HUES64 (cell line): ENCODE results near the gene UBE2N.

Experiments used
- H3K27ac ChIP-seq: 2 replicates; pipeline ENCODE4 v1.7.0; 2013; ENCODE audit warnings: low read depth, low read length, inconsistent platforms
- H3K27me3 ChIP-seq: 2 replicates; pipeline ENCODE4 v1.6.1; 2013; ENCODE audit warnings: mild to moderate bottlenecking, low read length; ENCODE audit not compliant: insufficient read depth
- H3K36me3 ChIP-seq: 2 replicates; pipeline ENCODE4 v1.6.1; 2013; ENCODE audit warnings: mild to moderate bottlenecking, low read length; ENCODE audit not compliant: insufficient read depth
- H3K4me1 ChIP-seq: 2 replicates; pipeline ENCODE4 v1.6.1; 2013; ENCODE audit warnings: mild to moderate bottlenecking, low read length, moderate library complexity; ENCODE audit not compliant: insufficient read depth
- H3K4me3 ChIP-seq: 2 replicates; pipeline ENCODE4 v1.5.1; 2013; ENCODE audit warnings: mild to moderate bottlenecking, low read length, moderate library complexity
- H3K9ac ChIP-seq: 2 replicates; pipeline ENCODE4 v1.6.1; 2013; ENCODE audit warnings: mild to moderate bottlenecking, low read depth, low read length
- H3K9me3 ChIP-seq: 2 replicates; pipeline ENCODE4 v1.6.1; 2013; ENCODE audit warnings: low read depth, low read length; ENCODE audit not compliant: insufficient read depth
- WGBS: fragments of 150-250, 120-280 bp; methylation state at CpG from one replicate; pipeline ENCODE4 v1.1.7; 2013; ENCODE audit warnings: missing lambda C conversion rate; 5-methylcytosine and 5-hydroxymethylcytosine counted together

UBE2N gene

DNA sequence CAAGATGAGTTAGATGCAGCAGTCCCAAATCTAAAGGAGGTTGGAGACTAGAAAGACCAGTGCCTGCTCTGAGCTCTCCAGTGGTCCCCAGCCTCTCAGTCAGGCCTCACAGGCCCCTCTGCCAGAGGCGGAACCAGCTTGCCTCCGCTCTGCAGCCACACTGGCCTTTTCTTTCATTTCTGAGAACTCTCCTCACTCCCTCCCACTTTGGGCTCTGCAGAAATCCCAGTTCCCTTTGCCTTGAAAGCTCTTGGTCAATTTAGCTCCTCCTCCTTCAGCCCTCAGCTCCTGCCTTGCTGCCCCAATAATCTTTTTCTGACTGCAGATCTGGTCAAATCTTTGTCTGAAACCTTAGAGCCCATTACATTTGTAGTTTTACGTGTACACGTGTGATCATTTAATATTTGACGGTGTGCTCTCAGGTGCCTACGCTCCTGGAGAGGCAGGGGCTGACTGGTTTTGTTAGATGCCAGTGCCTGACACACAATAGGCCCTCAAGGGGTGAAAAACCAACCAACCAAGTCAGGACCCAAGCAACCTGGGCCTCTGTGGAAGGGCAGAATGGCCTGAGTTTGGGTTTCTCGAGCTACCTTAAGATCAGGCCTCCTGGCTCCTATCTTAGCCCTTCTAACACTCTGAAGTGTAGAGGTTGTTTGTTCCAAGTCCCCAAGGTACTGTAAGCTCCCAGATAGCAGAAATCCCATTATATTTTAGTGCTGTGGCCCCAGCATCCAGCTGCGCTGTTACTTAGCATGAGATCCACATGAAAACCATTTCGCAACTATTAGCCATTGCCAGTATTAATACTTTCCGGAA lies 65.1 kb downstream of the UBE2N start:
- 60% methylated on average over 9 of the region's 10 CpGs for WGBS
- Histone ChIP-seq H3K9me3 (no peaks in the 10 kb centered on the region), H3K9ac (0 out of 2 replicates have a peak overlapping the region, but pooled peaks have one; percentile 19), H3K4me3 (peak overlapping the region; percentile 69), H3K27me3 (no peaks in the 10 kb centered on the region), H3K4me1 (peaks cover 57% of the 10 kb centered on the region), H3K36me3 (no peaks in the 10 kb centered on the region), H3K27ac (peak overlapping the region; percentile 23; the same call in 1 of the 2 replicates)

DNA sequence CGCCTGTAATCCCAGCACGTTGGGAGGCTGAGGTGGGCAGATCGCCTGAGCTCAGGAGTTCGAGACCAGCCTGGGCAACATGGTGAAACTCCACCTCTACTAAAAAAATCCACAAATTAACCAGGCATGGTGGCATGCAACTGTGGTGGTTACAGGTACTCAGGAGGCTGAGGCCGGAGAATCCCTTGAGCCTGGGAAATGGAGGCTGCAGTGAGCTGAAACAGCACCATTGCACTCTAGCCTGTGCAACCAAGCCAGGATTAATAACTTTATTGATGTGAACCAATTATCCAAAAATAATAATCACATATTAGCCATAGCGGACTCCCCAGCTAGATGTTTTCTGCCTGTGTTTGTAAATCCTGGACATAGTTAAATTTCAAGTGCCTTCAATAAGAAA lies 65.8 kb downstream of the UBE2N start:
- H3K27me3 ChIP-seq: no peaks in the 10 kb centered on the region
- H3K4me3 ChIP-seq: peak overlapping the region; percentile 69; the same call in 1 of the 2 replicates
- peaks cover 50% of the 10 kb centered on the region for H3K4me1 ChIP-seq
- no peaks in the 10 kb centered on the region for H3K36me3 ChIP-seq
- H3K9me3 ChIP-seq: no peaks in the 10 kb centered on the region
- no peak overlapping the region for H3K27ac ChIP-seq
- WGBS: 82% methylated on average over 6 of the region's 6 CpGs
- no peak overlapping the region for H3K9ac ChIP-seq

DNA sequence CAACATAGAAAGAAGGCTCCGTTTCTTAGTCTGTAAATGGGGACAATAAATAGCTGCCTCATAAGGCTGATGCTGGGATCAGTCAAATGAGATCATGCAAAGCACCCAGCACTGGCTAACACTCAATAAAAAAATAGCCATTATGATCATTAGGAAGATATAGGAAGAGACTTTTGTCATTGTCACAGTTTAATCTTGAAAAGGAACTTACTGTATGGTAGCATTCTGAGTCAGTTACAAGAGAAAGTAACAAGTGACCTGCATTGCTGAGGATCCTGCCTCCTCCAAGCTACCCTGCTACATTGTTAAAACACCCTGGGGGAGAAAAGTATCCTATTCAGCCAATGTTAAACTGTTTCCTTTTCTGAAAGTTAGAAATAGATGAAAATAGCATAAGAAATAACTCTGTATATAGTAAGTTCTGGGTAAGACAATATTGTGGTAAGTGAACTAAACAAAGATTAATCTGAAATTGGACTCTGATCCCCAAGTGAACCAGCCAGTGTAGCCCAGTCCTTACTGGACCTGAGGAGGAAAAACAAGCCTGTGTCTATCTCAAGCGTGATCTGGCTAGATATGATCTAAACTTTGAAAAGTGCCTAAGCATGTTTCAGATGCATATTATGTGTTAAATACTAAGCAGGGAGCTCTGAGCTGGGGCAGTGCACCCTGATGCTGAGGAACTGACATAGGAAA lies 67.6 kb downstream of the UBE2N start:
- Histone ChIP-seq H3K27ac (peak overlapping the region; percentile 15; the same call in 1 of the 2 replicates), H3K9me3 (no peaks in the 10 kb centered on the region), H3K36me3 (no peaks in the 10 kb centered on the region), H3K4me3 (no peak overlapping the region), H3K9ac (no peak overlapping the region), H3K27me3 (no peaks in the 10 kb centered on the region), H3K4me1 (peaks cover 44% of the 10 kb centered on the region)
- 73% methylated on average over 2 of the region's 2 CpGs for WGBS

DNA sequence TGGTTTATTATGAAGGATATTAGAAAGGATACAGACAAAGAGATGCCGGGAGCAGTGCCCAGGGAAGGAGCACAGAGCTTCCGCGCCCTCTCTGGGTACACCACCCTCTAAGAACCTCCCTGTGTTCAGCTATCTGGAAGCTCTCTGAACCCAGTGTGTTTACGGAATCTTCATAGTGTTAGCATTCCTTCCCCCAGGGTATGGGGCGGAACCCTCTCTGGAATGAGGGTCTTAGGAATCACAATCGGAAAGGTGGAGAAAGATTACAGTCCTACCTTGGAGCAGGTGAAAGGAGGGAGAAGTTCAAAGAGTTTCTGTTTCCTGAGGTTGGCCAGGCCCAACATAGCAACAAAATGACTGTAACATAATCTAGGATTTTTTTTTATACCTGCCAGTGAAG lies 70.8 kb downstream of the UBE2N start:
- H3K27me3 ChIP-seq: no peaks in the 10 kb centered on the region
- H3K9me3 ChIP-seq: no peaks in the 10 kb centered on the region
- H3K9ac ChIP-seq: no peak overlapping the region
- H3K27ac ChIP-seq: no peak overlapping the region
- 77% methylated on average over 6 of the region's 6 CpGs for WGBS
- peaks cover 35% of the 10 kb centered on the region for H3K4me1 ChIP-seq
- no peaks in the 10 kb centered on the region for H3K36me3 ChIP-seq
- no peak overlapping the region for H3K4me3 ChIP-seq

DNA sequence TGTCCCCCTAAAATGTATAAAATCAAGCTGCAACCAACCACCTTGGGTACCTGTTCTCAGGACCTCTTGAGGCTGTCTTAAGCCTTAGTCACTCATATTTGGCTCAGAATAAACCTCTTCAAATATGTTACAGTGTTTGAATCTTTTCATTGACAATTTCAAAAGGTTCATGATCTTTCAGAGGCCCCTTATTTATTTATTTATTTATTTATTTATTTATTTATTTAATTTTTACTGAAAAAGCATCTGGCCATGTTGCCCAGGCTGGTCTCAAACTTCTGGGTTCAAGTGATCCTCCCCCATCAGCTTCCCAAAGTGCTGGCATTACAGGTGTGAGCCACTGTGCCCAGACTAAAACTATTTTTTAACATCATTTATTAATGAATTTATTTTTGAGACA lies 72.2 kb downstream of the UBE2N start:
- H3K36me3 ChIP-seq: no peaks in the 10 kb centered on the region
- H3K9me3 ChIP-seq: no peaks in the 10 kb centered on the region
- peaks cover 30% of the 10 kb centered on the region for H3K4me1 ChIP-seq
- H3K9ac ChIP-seq: no peak overlapping the region
- H3K27me3 ChIP-seq: no peaks in the 10 kb centered on the region
- H3K27ac ChIP-seq: no peak overlapping the region
- H3K4me3 ChIP-seq: no peak overlapping the region

DNA sequence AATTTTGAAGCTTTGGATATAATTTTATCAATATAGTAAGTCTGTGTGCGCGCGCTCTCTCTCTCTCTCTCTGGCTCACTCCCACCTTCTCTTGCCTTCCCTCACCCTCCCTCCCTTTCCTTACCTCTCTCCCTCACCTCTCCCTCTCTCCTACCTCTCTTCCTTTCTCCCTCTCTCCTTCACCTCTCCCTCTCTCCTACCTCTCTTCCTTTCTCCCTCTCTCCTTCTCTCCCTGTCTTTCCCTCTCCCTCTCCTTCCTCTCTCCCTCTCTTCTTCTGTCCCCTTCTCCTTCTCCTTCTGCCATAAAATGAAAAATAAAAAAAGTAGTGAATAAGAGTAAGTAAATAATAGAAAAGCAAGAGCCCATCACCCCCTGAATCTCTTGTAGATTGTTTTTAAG lies 73.0 kb downstream of the UBE2N start:
- WGBS: 97% methylated on average over 3 of the region's 3 CpGs
- Histone ChIP-seq H3K9me3 (no peaks in the 10 kb centered on the region), H3K27ac (no peak overlapping the region), H3K36me3 (no peaks in the 10 kb centered on the region), H3K4me3 (peak overlapping the region; percentile 11; the same call in 1 of the 2 replicates), H3K9ac (no peak overlapping the region), H3K4me1 (peaks cover 23% of the 10 kb centered on the region), H3K27me3 (no peaks in the 10 kb centered on the region)

DNA sequence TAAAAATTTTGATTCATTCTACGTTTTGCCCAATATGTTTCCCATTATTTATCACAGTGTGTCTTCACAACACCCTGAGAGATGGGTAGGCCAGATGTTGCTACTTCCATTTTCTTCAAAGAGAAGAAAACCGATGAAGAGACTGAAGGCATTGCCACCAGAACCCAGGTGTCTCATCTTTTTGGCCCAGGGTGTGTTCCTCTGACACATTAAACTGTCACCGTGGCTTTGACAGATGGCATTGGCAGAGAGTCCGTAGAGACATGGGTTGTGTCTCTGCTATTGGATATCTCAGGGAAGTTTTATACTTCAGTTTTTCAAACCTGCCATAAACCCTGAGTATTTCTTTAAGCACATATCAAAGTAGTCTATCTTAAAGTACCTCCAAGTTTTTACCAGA lies 75.3 kb downstream of the UBE2N start:
- Histone ChIP-seq H3K27ac (no peak overlapping the region), H3K27me3 (no peaks in the 10 kb centered on the region), H3K9ac (no peak overlapping the region), H3K4me1 (peaks cover 14% of the 10 kb centered on the region; the same call in 1 of the 2 replicates), H3K4me3 (no peak overlapping the region), H3K36me3 (no peaks in the 10 kb centered on the region), H3K9me3 (no peaks in the 10 kb centered on the region)
- WGBS: 93% methylated on average over 3 of the region's 4 CpGs

DNA sequence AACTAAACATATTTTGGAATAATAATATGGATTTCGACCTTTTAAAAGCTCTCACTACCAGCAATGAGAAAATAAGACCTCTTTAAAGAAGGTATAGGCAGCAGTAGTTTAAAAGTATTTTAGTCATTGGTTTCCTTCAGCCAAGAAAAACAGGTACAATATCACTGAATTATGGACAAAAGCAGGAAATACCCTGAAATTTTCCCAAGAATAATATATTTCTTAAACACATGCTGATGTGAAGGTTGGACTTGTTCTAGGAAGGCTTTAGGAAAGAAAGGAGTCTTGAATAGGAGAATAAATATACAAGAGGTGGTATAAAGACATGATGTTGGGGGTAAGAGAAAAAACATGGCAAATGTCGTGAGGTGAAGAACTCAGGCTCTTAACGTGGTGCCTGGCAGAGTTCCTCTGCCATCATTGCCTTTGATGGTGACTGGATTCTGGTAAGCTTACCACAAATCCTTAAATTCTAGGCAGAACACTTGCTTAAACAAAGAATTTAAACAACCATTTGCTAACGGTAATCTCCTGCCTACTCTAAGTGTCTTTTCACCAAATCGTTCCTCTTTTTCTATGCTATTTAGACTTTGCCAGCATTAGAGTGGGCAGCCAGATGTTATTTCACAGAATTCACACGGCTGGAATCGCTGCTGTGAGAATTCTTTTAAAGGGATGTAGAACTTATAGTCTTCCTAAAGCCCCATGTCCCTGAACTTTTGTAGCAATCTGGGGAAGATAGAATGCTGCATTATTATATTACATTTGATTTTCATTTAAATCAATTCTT lies 75.9 kb downstream of the UBE2N start:
- Histone ChIP-seq H3K27ac (no peak overlapping the region), H3K36me3 (no peaks in the 10 kb centered on the region), H3K9ac (no peak overlapping the region), H3K9me3 (no peaks in the 10 kb centered on the region), H3K4me3 (no peak overlapping the region), H3K4me1 (peaks cover 14% of the 10 kb centered on the region; the same call in 1 of the 2 replicates), H3K27me3 (no peaks in the 10 kb centered on the region)
- WGBS: 88% methylated on average over 6 of the region's 7 CpGs

DNA sequence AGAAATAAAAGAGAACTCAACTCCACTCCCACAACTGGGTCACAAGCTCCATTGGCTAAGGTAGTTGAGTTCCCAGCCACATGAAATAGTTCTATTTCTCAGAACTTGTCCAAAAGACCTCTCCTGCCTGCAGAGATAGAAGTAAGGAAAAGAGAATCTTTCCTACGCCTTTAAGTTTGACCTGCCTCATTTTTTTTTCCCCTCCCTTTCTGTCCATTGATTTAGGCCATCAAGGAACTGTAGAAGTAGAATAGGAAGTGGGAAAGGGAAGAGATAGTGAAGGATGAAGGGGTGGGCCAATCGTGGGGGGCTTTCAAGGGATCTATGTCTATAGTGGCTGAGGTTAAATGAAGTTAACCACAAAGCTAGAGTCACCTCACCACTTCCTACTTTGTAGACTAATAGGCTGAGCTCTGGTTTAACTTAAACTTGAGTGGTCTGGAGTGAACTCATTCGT lies 77.9 kb downstream of the UBE2N start:
- no peak overlapping the region for H3K4me3 ChIP-seq
- no peaks in the 10 kb centered on the region for H3K36me3 ChIP-seq
- H3K9me3 ChIP-seq: no peaks in the 10 kb centered on the region
- H3K4me1 ChIP-seq: peaks cover 6% of the 10 kb centered on the region; the same call in 1 of the 2 replicates
- WGBS: no CpG with 5 or more reads among the region's 3 CpGs
- H3K9ac ChIP-seq: no peak overlapping the region
- no peaks in the 10 kb centered on the region for H3K27me3 ChIP-seq
- no peak overlapping the region for H3K27ac ChIP-seq

DNA sequence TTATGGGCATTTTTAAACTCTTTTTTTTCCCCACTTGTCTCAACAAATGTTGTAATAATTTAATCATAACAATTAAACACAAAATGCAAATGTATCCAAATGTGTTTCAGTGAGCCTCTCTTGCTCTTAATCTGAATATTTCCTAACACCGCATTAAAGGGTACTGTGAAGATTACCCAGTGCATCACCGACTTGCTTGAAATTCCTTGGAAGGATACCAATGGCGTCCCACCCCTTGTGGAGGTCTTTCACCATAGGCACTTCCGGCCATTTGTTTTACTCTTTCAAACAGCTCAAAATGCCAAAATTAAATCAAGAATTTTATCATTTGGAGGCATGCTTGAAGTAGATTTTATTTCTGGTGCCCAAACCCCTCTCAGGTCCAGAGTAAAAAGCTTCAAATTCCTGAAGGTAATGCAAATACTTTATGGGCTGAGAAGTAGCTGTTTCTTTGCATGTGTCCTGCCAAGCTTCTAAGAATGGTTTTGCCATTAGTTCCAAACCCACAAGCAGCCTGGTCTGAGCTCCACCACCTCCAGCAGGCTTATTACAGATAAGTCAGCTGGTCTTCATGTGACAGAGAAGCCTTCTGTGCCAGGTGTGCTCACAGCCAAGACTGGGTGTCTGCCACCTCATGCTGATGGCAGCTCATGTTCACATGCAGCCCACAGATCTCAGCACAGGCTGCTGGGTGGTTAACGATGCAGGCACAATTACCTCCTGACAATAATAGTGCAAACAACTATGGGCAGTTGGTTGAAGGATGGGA lies 80.4 kb downstream of the UBE2N start:
- H3K9ac ChIP-seq: no peak overlapping the region
- H3K9me3 ChIP-seq: no peaks in the 10 kb centered on the region
- H3K36me3 ChIP-seq: no peaks in the 10 kb centered on the region
- no peaks in the 10 kb centered on the region for H3K4me1 ChIP-seq
- H3K27ac ChIP-seq: no peak overlapping the region
- H3K4me3 ChIP-seq: no peak overlapping the region
- WGBS: 87% methylated on average over 5 of the region's 5 CpGs
- H3K27me3 ChIP-seq: no peaks in the 10 kb centered on the region
